Stimulated activated CD8-positive, alpha-beta memory T cell treated with anti-CD3 and anti-CD28 coated beads, Interleukin-7, amount 100 ng/mL, for 1 hour (primary cell): ENCODE data around the gene CPSF4L.
"Not testable (repeated sequence)": the region's sequence is repeated elsewhere in the genome, so short reads cannot be mapped to it uniquely, and the experiment has no call there.

Experiments used
- DNase-seq, 2 donors: peaks; one replicate each; pipeline ENCODE4 v3.0.0-alpha.2; 2020; ENCODE audit warnings: low read depth in 2 of 2

CPSF4L gene

GRCh38 chr17:73261617-73261951 is at the start of gene CPSF4L:
TSS of gene CPSF4L (minus strand) at chr17:73261880. CDS start at chr17:73261818, 62 bp downstream.
- no peak for DNase-seq

GRCh38 chr17:73311428-73311780 is 49.7 kb upstream of the CPSF4L start:
- DNase-seq, result no peak

- no peak for DNase-seq
These were observed 48.3 kb upstream of the CPSF4L start for GRCh38 chr17:73309727-73310596.

- DNase-seq, result not testable (repeated sequence)
These were observed 47.3 kb upstream of the CPSF4L start for GRCh38 chr17:73308959-73309358.

- no peak for DNase-seq
These were observed 46.5 kb upstream of the CPSF4L start for GRCh38 chr17:73308017-73308823.

- DNase-seq, result no peak
These were observed 45.5 kb upstream of the CPSF4L start for GRCh38 chr17:73307130-73307529.

GRCh38 chr17:73305845-73306836 is 44.5 kb upstream of the CPSF4L start:
- no peak for DNase-seq

- no peak for DNase-seq
These were observed 43.5 kb upstream of the CPSF4L start for GRCh38 chr17:73304971-73305812.

- DNase-seq, result no peak
These were observed 42.8 kb upstream of the CPSF4L start for GRCh38 chr17:73304438-73304837.

GRCh38 chr17:73302189-73302588 is 40.5 kb upstream of the CPSF4L start:
- DNase-seq, result no peak

- no peak for DNase-seq
These were observed 39.7 kb upstream of the CPSF4L start for GRCh38 chr17:73301369-73301768.

GRCh38 chr17:73300392-73300791 is 38.7 kb upstream of the CPSF4L start:
- no peak for DNase-seq

- DNase-seq, result no peak
These were observed 36.5 kb upstream of the CPSF4L start for GRCh38 chr17:73297934-73298861.

GRCh38 chr17:73293480-73293911 is 31.8 kb upstream of the CPSF4L start:
- DNase-seq, result no peak

- DNase-seq, result no peak
These were observed 31.4 kb upstream of the CPSF4L start for GRCh38 chr17:73293031-73293430.

- DNase-seq, result no peak
These were observed 30.4 kb upstream of the CPSF4L start for GRCh38 chr17:73292031-73292531.

GRCh38 chr17:73291260-73291801 is 29.7 kb upstream of the CPSF4L start:
- no peak for DNase-seq

GRCh38 chr17:73290399-73291259 is 28.9 kb upstream of the CPSF4L start:
- no peak for DNase-seq
